ENCODE results near the gene SLC43A1. TPM values are rescaled to one million over a fixed set of nuclear protein-coding genes. Genes with fewer than 3 reads are reported as not detected.
A peak's percentile ranks its signal among the peaks of the same experiment; 100 is the strongest.

Gene SLC43A1
- total RNA-seq, 2 experiments from 2014 or later = 32.1 to 34.0 TPM

DNA sequence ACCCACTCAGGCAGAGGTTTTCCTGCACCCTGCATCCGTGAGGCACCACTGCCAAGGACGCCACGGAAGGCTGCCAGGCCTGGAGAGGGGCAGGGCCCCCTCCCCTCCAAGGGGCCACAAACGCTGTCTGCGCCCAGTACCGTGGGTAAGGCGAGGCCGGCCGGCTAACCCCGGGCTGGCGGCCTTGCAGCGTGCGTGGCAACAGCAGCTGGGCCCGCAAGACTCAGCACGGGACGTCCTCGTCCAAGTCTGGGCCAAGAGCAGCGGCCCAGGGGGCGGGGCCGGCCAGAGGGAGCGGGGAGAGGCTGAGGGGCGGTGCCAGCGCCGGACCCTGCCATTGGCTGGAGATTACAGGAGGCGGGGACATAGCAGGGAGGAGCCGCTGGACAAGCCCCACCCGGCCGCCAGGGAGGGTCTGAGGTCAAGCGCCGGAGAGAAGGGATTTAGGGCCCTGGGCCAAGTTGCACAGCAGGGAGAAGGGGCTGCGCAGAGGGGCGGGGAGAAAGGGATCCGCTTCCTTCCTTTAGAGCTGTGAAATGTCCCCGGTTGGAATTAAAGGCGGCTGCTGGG lies 16.0 kb downstream of the SLC43A1 start:
- H3K4me3 Mint-ChIP-seq = no peak overlapping the region
- no peak overlapping the region for H3K27ac Mint-ChIP-seq
- peaks cover 29% of the 10 kb centered on the region for H3K36me3 Mint-ChIP-seq (ENCODE audit: low read depth)
- ChIA-PET CTCF (interaction anchor here (0.9 to 9.1 kb wide), 4 partner anchors 14 to 42 kb away, joined by 3 to 141 read pairs (median 18); no protein-coding TSS in a partner anchor), POLR2A (interaction anchor here (1.8 kb wide), 1 partner anchor 15 kb away, joined by 5 read pairs; no protein-coding TSS in a partner anchor)
- peak; percentile 93 for ATAC-seq
- no peaks in the 10 kb centered on the region for H3K9me3 Mint-ChIP-seq
- peak; percentile 61 for DNase-seq
- H3K4me1 Mint-ChIP-seq (ENCODE audit: low read depth) = peaks cover 6% of the 10 kb centered on the region
- TF ChIP-seq, protein P1, sequence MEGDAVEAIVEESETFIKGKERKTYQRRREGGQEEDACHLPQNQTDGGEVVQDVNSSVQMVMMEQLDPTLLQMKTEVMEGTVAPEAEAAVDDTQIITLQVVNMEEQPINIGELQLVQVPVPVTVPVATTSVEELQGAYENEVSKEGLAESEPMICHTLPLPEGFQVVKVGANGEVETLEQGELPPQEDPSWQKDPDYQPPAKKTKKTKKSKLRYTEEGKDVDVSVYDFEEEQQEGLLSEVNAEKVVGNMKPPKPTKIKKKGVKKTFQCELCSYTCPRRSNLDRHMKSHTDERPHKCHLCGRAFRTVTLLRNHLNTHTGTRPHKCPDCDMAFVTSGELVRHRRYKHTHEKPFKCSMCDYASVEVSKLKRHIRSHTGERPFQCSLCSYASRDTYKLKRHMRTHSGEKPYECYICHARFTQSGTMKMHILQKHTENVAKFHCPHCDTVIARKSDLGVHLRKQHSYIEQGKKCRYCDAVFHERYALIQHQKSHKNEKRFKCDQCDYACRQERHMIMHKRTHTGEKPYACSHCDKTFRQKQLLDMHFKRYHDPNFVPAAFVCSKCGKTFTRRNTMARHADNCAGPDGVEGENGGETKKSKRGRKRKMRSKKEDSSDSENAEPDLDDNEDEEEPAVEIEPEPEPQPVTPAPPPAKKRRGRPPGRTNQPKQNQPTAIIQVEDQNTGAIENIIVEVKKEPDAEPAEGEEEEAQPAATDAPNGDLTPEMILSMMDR (IDR thresholded peaks at IDR 0.05) = no peak
- H3K27me3 Mint-ChIP-seq = no peaks in the 10 kb centered on the region
- intact Hi-C loops (cut with micrococcal nuclease) = no loop called here

DNA sequence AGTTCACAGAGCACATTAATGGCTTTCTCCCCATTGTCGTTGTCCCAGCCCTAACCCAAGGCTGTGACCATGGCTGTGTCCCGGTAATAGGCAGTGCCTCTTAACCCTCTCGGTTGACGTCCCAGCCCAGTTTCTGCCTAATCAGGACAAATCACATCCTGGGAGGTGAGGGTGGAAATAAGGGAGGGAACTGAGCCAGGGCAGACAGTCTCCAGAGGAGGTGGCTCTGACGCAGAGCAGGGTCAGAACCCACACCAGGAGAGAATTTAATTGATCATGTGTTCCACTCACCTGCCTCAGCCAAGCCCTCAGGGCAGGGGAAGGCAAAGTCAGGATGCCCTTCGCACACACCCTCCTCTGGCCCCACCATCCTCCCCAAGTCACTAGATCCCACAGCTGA lies 17.0 kb downstream of the SLC43A1 start:
- TF ChIP-seq, protein P1 (IDR thresholded peaks at IDR 0.05) = no peak
- H3K9me3 Mint-ChIP-seq = no peaks in the 10 kb centered on the region
- no peak overlapping the region for H3K27ac Mint-ChIP-seq
- intact Hi-C loops (cut with micrococcal nuclease) = no loop called here
- H3K36me3 Mint-ChIP-seq (ENCODE audit: low read depth) = peaks cover 39% of the 10 kb centered on the region
- DNase-seq (no peak), ATAC-seq (no peak)
- H3K4me1 Mint-ChIP-seq (ENCODE audit: low read depth) = peaks cover 14% of the 10 kb centered on the region
- ChIA-PET CTCF (interaction anchor here (9.1 to 13.2 kb wide), 2 partner anchors 18 to 29 kb away, joined by 141 to 425 read pairs; partner anchors contain the start of gene TIMM10), POLR2A (interaction anchor here (1.8 kb wide), 1 partner anchor 16 kb away, joined by 5 read pairs; no protein-coding TSS in a partner anchor)
- no peak overlapping the region for H3K4me3 Mint-ChIP-seq
- H3K27me3 Mint-ChIP-seq = no peaks in the 10 kb centered on the region

- ATAC-seq (no peak), DNase-seq (no peak)
- peak overlapping the region; percentile 15 for H3K27ac Mint-ChIP-seq
- ChIA-PET POLR2A (interaction anchor here (2.6 kb wide), 1 partner anchor 17 kb away, joined by 8 read pairs; no protein-coding TSS in a partner anchor), CTCF (interaction anchor here (0.6 to 13.2 kb wide), 4 partner anchors 17 to 152 kb away, joined by 3 to 425 read pairs (median 72); partner anchors contain the start of gene TIMM10)
- no peak overlapping the region for H3K4me3 Mint-ChIP-seq
- H3K27me3 Mint-ChIP-seq = no peaks in the 10 kb centered on the region
- H3K4me1 Mint-ChIP-seq (ENCODE audit: low read depth) = peaks cover 16% of the 10 kb centered on the region
- H3K9me3 Mint-ChIP-seq = no peaks in the 10 kb centered on the region
- H3K36me3 Mint-ChIP-seq (ENCODE audit: low read depth) = peaks cover 42% of the 10 kb centered on the region
- TF ChIP-seq, protein P1 (IDR thresholded peaks at IDR 0.05) = no peak
- intact Hi-C loops (cut with micrococcal nuclease) = no loop called here
Observed at GRCh38 chr11:57497303-57498247, 17.9 kb downstream of the SLC43A1 start.

DNA sequence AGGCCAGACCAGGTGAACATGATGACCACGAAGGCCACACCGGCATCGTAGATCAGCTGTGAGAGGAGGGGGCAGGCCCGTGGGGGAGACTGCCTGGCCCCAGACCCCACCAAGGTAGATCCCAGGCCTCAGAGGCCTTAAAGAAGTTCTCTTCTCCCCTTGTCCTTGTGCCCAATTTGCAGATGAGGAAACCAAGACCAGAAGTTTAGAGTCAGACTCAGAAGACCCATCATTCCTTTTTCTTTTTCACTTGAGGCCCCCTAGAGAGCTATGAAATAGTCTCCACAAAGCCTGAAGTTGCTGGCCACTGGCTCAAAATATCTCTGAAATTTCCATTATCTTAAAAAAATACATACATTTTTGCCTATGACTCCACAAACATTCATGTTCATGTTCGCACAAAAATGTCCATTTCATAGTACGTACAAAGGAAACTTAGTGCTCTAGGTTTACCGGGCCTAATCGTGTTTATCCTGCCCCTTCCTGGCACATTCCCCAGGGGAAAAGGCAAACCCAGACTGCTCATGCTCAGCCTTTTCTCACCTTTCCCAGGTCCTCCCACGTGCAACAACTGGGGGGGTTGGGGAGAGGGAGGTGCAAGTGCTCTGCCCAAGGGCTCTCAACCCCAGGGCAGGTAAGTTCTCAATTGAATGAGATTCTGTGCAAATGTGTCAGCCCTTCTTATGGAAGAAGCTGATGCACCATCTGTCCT lies 19.2 kb downstream of the SLC43A1 start:
- TF ChIP-seq, protein P1 (IDR thresholded peaks at IDR 0.05) = no peak
- POLR2A ChIA-PET = interaction anchor here (0.6 to 2.6 kb wide), 3 partner anchors 9 to 223 kb away, joined by 3 to 8 read pairs (median 3); no protein-coding TSS in a partner anchor
- intact Hi-C loops (cut with micrococcal nuclease) = no loop called here
- Mint-ChIP-seq H3K4me3 (no peak overlapping the region), H3K36me3 (ENCODE audit: low read depth) (peaks cover 48% of the 10 kb centered on the region), H3K27ac (peak overlapping the region; percentile 50), H3K4me1 (ENCODE audit: low read depth) (peaks cover 16% of the 10 kb centered on the region), H3K27me3 (no peaks in the 10 kb centered on the region), H3K9me3 (no peaks in the 10 kb centered on the region)
- no peak for DNase-seq
- no peak for ATAC-seq
- CTCF ChIA-PET = interaction anchor here (1.1 to 13.2 kb wide), 5 partner anchors 12 to 148 kb away, joined by 3 to 425 read pairs (median 4); partner anchors contain the start of gene TIMM10

Measured in activated CD8-positive, alpha-beta T cell treated with anti-CD3 and anti-CD28 coated beads for 36 hours (primary cell).